DOHH2 (cell line): ENCODE results near the gene ZMYND12.

Experiments
- CTCF ChIP-seq: fragments of 200-600 bp; sonication (generic); IDR thresholded peaks from one replicate; pipeline ENCODE4 v1.5.1; 2014; ENCODE audit warnings: antibody characterized with exemption, mild to moderate bottlenecking, low read depth, low read length; ENCODE audit not compliant: poor library complexity, severe bottlenecking
- EZH2phosphoT487 ChIP-seq: fragments of 200-600 bp; sonication (generic); IDR thresholded peaks from 2 replicates; pipeline ENCODE4 v1.6.1; 2017; ENCODE audit warnings: borderline replicate concordance, mild to moderate bottlenecking, antibody characterized with exemption, low read length, moderate library complexity, mixed read lengths

- TF ChIP-seq CTCF (no peak), EZH2phosphoT487 (no peak)
These were observed 1.4 kb downstream of the ZMYND12 start for GRCh38 chr1:42454403-42454802.
